GM12878 (cell line): ENCODE results near the gene PROSER3. TPM values are rescaled to one million over a fixed set of nuclear protein-coding genes. Genes with fewer than 3 reads are reported as not detected.

Experiments
- BRCA1 ChIP-seq: IDR thresholded peaks from 2 replicates; pipeline ENCODE4 v1.6.1; 2011; ENCODE audit warnings: low read depth, low read length, improper control_type of control experiment
- CREB1 ChIP-seq: IDR thresholded peaks from 2 replicates; pipeline ENCODE4 v1.6.1; 2012; ENCODE audit warnings: low read depth, mild to moderate bottlenecking, inconsistent platforms
- CUX1 ChIP-seq: IDR thresholded peaks from 2 replicates; pipeline ENCODE4 v1.6.1; 2012; ENCODE audit warnings: improper control_type of control experiment, low read depth, low read length; ENCODE audit not compliant: insufficient replicate concordance
- DPF2 ChIP-seq: fragments of 450-650 bp; IDR thresholded peaks from 2 replicates; pipeline ENCODE4 v1.6.1; 2017; ENCODE audit warnings: mild to moderate bottlenecking
- E2F8 ChIP-seq: fragments of 450-650 bp; IDR thresholded peaks from 2 replicates; pipeline ENCODE4 v1.6.1; 2018; ENCODE audit warnings: mild to moderate bottlenecking, low read depth, moderate library complexity; ENCODE audit not compliant: partially characterized antibody
- EGR1 ChIP-seq, 2 experiments: IDR thresholded peaks; 1 replicate in 1 of 2; 2 replicates in 1 of 2; pipeline ENCODE4 v1.6.1; 2011 to 2012; ENCODE audit warnings: low read depth in 2 of 2, low read length in 2 of 2, borderline replicate concordance in 1 of 2, mild to moderate bottlenecking in 1 of 2, moderate library complexity in 1 of 2
- HDAC2 ChIP-seq: fragments of 200-600 bp; sonication (generic); IDR thresholded peaks from 2 replicates; pipeline ENCODE4 v1.6.1; 2017
- KDM1A ChIP-seq: fragments of 200-600 bp; sonication (generic); IDR thresholded peaks from 2 replicates; pipeline ENCODE4 v1.6.1; 2016; ENCODE audit warnings: borderline replicate concordance
- MXI1 ChIP-seq: fragments of 150-350 bp; IDR thresholded peaks from 2 replicates; pipeline ENCODE4 v1.6.1; 2011; ENCODE audit warnings: low read depth, mild to moderate bottlenecking, inconsistent platforms, low read length, improper control_type of control experiment
- RB1 ChIP-seq: fragments of 450-650 bp; formaldehyde crosslinking; IDR thresholded peaks from 2 replicates; pipeline ENCODE4 v1.6.1; 2017; ENCODE audit warnings: mild to moderate bottlenecking, borderline replicate concordance
- SKIL ChIP-seq: fragments of 450-650 bp; IDR thresholded peaks from 2 replicates; pipeline ENCODE4 v1.6.1; 2017; ENCODE audit warnings: mild to moderate bottlenecking, low read depth, inconsistent platforms; ENCODE audit not compliant: poor library complexity, severe bottlenecking
- ZNF687 ChIP-seq: fragments of 450-650 bp; IDR thresholded peaks from 2 replicates; pipeline ENCODE4 v1.6.1; 2017; ENCODE audit warnings: mild to moderate bottlenecking, moderate library complexity
- ZSCAN29 ChIP-seq: fragments of 450-650 bp; IDR thresholded peaks from 2 replicates; pipeline ENCODE4 v1.6.1; 2017; ENCODE audit warnings: mild to moderate bottlenecking, moderate library complexity
- polyA plus RNA-seq, 11 experiments: library from polyadenylated mRNA; depleted of rRNA in 4 of 11; unstranded in 6 of 11; stranded (reverse) in 5 of 11; fragments of >200 nt; fragmentation: Nextera tagmentation in 4 of 11; fragmentation: Illumina TruSeq in 1 of 11; extraction: Ambion mirVana in 4 of 11; extraction: Trizol in 1 of 11; gene quantifications; 1 replicate in 1 of 11; 2 replicates in 10 of 11; pipeline versions ENCODE4 v1.2.1 to v1.2.3, GENCODE V29; 2011 to 2016; ENCODE audit warnings: inconsistent platforms in 2 of 11, missing spikeins in 2 of 11, low read depth in 1 of 11
- total RNA-seq, 4 experiments: library from RNA; depleted of rRNA in 3 of 4; stranded (reverse); fragments of >200 nt in 3 of 4; fragmentation: Illumina TruSeq in 1 of 4; extraction: Trizol in 1 of 4; gene quantifications; 2 replicates each; pipeline versions ENCODE4 v1.2.1 to v1.2.3, GENCODE V29; 2013 to 2021

The PROSER3 gene
- total and polyA plus RNA-seq, 10 of the 15 experiments (the other 5 are each of a cell fraction or from before 2014, with no cell fraction given), result 0.85 to 25.1 (median 9.6) TPM

- TF ChIP-seq CUX1 (no peak), MXI1 (peak; percentile 45), DPF2 (peak; percentile 95), RB1 (no peak; the same call in 1 of the 2 replicates), EGR1 (IDR thresholded peaks at IDR 0.05; ENCODE audit: borderline replicate concordance in 1 of 2, low read depth in 2 of 2, low read length in 2 of 2) (peak in 1 of 2 experiments; percentile 87; a peak in 1 of 3 replicates), BRCA1 (no peak), ZNF687 (no peak), CREB1 (peak; percentile 60), SKIL (peak; percentile 93), HDAC2 (no peak), ZSCAN29 (no peak), KDM1A (no peak), E2F8 (peak; percentile 20)
Measured at GRCh38 chr19:35757749-35758608, at the start of gene PROSER3 (continued).
